AG10803 (cell line): ENCODE results near the gene PPP1R16B.
A peak's percentile ranks its signal among the peaks of the same experiment; 100 is the strongest.

Source experiments
- DNase-seq: peaks from one replicate; pipeline ENCODE4 v3.0.0; 2010; ENCODE audit warnings: low read depth
- H3K4me3 ChIP-seq: 2 replicates; pipeline ENCODE4 v1.5.1; 2011; ENCODE audit warnings: mild to moderate bottlenecking, low read length, control low read depth
- TF ChIP-seq, protein P1 (sequence below): conservative IDR thresholded peaks from 2 replicates; pipeline ENCODE4 v1.5.1; 2011; ENCODE audit warnings: mild to moderate bottlenecking, low read length, control low read depth, inconsistent platforms

The PPP1R16B gene

DNA sequence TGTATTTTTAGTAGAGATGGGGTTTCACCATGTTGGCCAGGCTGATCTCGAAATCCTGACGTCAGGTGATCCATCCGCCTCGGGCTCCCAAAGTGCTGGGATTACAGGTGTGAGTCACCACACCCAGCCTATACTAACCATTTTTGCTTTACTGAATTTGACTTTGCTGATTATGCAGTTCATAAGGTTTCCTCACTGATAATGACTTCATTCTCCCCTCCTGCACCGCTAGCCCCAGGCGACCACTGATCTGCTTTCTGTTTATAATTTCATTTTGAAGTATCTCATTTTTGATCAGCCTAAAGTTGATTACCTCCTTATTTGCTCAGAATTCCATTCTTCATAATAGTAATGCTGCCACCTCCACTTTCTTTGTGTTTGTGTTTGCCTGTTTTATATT, 72.0 kb downstream of the PPP1R16B start:
- H3K4me3 ChIP-seq = no peak overlapping the region
- no peak for DNase-seq
- TF ChIP-seq, protein P1, sequence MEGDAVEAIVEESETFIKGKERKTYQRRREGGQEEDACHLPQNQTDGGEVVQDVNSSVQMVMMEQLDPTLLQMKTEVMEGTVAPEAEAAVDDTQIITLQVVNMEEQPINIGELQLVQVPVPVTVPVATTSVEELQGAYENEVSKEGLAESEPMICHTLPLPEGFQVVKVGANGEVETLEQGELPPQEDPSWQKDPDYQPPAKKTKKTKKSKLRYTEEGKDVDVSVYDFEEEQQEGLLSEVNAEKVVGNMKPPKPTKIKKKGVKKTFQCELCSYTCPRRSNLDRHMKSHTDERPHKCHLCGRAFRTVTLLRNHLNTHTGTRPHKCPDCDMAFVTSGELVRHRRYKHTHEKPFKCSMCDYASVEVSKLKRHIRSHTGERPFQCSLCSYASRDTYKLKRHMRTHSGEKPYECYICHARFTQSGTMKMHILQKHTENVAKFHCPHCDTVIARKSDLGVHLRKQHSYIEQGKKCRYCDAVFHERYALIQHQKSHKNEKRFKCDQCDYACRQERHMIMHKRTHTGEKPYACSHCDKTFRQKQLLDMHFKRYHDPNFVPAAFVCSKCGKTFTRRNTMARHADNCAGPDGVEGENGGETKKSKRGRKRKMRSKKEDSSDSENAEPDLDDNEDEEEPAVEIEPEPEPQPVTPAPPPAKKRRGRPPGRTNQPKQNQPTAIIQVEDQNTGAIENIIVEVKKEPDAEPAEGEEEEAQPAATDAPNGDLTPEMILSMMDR = no peak

DNA sequence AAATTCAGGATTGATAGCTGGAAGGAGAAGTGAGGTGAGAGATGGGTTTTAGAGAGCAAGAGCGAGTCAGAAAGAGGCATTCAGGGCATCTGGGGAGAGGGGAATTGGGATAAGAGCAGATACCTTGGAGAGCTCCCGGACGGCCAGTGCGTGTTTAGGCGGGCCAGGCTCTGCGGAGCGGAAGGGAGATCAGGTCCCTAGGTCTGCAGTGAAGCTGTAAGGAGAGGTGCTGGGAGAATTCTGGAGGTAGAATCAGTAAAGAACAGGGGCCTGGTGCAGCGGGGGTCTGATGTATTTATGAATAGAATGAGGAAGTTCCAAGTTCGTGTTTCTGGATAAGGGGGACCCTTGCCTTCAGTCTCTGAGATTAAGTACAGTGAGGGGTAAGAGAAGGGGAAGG, 73.4 kb downstream of the PPP1R16B start:
- TF ChIP-seq, protein P1 = no peak
- H3K4me3 ChIP-seq = no peak overlapping the region
- DNase-seq = peak; percentile 12

DNA sequence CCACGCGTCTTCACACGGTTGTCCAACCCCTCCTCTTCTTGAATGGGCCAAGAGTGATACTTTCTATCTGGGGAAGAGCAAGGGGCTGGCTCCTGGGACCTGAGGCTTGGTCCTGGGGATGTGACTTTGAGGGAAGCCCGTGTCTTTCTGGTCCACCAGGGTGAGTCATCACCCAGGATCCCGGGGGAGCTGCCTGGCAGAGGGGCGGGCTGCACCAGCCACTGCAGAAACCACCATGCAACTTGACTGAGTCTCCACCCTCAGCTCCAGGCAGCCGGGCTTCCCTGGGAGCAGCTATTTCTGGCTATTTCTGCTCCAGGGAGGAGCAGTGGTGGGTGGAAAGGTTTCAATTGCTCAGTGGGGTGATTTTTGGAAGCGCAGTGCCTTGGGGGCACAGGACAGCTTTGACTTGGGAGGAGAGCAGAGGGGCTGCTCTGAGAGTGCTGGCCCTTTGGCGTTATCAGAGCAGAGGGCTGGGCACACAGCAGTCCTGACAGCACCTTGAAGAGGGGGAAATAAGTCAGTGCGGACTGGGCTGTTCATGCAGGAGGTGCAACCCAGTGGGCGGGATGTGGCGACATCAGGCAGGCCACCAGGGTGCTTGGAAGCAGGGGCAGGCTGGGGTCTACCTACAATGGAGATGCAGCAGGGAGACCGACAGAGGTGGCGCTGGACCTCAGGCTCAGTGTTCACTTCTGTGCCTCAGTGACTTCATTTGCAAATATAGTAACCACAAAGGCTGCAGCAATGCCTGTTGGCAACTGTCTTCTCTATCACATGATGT, 75.6 kb downstream of the PPP1R16B start:
- TF ChIP-seq, protein P1 = no peak
- H3K4me3 ChIP-seq = no peak overlapping the region
- no peak for DNase-seq

DNA sequence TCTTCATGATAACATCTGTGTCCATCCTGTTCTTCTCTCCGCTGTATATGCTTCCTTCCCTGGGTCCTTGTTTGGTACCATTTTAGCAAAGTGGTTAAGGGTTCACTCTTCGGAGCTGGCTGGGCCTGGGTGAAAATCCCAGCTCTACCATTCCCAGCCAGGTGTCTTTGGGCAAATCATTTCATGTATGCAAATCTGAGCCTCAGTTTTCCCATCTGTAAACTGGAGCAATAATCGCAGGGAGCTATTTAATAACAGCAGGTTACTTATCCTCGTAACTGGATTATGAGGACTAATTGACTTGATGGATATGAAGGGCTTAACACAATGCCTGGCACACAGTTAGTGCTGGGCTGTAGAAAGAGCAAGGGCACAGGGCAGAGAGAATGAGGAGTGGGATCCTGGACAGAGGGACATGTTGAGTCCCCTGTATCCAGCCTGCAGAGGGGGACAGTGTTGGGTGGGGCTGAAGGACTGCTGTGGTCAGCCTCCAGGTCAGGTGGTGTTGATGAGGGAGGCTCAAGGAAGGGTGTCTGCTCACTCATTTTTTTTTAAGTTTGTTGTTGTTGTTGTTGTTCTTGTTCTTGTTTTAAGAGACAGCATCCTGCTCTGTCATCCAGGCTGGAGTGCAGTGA, 76.4 kb downstream of the PPP1R16B start:
- TF ChIP-seq, protein P1 = no peak
- no peak for DNase-seq
- H3K4me3 ChIP-seq = no peak overlapping the region

DNA sequence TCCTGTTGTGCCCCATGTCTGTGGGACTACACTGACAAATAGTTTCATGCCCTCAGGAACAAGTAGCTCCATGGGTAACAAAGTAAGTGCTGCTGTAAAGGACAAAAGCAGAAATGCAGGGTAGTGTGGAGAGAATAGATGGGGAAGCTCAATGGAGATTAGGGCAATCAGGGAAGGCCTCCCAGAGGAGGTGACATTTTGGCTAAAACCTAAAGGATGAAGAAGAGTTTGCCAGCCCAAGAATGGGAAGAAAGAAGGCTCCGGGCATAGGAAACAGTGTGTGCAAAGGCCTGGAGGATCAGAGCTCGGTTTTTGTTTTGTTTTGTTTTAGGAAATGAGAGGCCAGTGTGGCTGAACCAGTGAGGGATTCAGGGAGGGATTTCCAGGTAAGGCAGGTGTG, 77.1 kb downstream of the PPP1R16B start:
- no peak overlapping the region for H3K4me3 ChIP-seq
- no peak for DNase-seq
- TF ChIP-seq, protein P1 = no peak

DNA sequence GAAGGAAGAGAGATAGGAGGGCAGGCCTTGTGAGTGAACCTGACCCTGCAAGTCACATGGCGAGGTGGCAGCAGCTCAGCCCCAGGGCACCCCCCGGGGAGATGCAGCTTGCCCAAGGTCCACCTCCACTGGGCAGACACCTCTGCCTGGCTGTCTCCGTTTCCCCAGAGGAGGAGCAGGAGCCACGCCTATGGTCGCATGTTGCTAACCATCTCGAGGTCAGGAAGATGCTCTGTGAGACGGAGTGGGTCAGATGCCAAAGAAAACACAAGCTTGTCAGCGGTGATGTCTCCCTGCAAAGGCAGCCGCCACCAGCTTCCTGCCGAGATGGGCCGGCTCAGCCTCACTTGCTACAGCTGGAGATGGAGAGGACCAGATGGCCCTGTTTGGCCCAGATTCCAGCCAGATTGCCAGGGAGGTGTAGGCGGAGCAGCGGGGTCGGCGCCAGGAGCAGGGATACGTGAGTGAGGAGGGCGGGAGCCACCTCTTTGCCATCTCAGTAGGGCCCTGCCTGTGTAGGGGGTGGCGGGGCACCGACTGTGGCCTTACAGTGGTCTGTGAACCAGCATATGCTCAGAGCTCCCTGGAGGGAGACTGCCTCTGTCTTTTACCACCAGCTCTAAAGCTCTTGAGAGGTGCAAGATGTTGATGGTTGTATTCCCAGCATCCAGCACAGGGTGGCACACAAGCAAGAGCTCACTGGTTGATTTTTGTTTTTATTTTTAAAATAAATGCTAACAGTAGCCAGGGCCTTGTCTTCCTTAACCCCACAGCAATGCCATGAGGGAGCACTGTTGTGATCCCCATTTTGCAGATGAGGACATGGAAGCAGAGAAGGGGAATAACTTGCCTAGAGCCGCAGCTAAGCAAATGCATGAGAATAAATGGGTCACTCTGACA, 77.8 kb downstream of the PPP1R16B start:
- TF ChIP-seq, protein P1 = no peak
- peak; percentile 17 for DNase-seq
- no peak overlapping the region for H3K4me3 ChIP-seq
